HG02884 (cell line): ENCODE data around the gene DPYSL5.

Experiments used
- ATAC-seq: cut with Tn5 transposase; IDR thresholded peaks from one replicate; pipeline ENCODE4 v1.9.1; 2021; ENCODE audit warnings: mild to moderate bottlenecking, moderate library complexity; ENCODE audit not compliant: unreplicated experiment

The DPYSL5 gene

GRCh38 chr2:26982102-26982742 is 134.3 kb downstream of the DPYSL5 start:
- ATAC-seq: no peak

- no peak for ATAC-seq
Observed at GRCh38 chr2:26983746-26984145, 135.8 kb downstream of the DPYSL5 start.

DNA sequence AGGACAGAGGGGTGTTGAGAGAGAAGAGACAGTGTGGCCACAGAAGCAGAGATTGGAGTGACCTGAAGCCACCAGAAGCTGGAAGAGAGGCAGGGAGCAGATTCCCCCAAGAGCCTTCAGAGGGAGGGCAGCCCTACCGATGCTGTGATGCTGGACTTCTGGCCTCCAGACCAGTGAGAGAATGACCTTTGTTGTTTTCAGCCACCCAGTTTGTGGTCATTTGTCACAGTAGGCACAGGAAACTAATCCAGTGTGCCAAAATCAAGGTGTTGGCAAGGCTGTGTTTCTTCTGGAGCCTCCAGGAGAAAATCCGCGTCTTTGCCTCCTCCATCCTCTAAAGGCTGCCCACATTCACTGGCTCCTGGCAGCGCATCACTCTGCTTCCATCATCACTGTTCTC is 137.9 kb downstream of the DPYSL5 start:
- ATAC-seq: no peak

DNA sequence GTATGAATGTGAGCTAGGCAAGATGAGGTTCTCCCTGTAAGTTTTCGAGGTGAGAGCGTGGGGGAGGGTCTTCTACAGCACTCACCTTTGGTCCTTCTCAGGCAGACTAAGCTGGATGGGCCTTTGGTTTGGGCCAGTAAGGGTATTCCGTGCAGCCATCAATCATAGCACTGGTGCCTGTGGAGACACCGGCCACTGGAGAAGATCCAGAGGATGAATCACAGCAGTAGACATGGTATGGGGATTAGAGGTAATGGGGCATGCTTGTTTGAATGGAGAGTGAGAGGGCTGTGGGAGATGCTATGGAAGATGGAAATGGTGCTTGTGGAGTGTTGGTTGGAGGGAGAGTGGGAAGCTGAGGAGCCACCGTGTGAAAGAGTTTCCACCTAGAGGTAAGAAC is 138.6 kb downstream of the DPYSL5 start:
- ATAC-seq: no peak

DNA sequence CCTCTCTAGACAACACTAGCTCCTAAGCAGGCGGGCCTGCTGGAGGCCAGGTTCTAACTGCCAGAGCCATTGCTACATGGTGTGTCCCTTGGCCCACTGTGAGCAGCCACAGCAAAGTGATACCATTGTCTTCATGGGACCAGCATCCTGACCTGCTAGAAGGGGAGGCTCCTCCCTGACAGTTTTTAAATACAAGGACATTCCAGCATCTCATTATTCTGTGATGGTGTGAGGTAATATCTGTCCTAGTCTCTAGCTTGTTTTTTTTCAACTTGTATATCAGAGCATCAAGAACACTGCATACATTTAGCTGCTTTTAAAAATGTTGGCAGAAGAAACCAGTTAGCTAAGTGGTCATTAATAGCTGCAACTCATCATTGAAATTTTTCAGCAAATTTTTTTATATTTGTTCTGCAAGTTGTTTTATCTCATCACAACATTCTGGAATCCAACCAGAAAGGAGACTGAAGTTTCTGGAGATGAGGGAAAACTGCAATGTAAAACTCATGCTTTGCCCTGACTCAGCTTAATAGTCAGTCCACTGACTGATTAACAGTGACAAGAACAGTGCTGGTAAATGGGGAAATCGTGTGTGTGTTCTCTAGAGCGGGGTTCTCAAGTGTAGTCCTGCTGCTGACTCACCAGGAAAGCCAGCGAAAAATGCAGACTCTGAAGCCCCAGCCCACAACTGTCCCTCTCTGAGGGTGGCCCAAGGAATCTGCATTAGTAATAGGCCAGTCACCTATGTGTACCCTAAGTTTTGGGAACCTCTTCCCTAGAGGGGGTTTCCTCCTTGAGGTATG is 140.3 kb downstream of the DPYSL5 start:
- ATAC-seq: no peak

GRCh38 chr2:26989156-26989555 is 141.2 kb downstream of the DPYSL5 start:
- no peak for ATAC-seq

DNA sequence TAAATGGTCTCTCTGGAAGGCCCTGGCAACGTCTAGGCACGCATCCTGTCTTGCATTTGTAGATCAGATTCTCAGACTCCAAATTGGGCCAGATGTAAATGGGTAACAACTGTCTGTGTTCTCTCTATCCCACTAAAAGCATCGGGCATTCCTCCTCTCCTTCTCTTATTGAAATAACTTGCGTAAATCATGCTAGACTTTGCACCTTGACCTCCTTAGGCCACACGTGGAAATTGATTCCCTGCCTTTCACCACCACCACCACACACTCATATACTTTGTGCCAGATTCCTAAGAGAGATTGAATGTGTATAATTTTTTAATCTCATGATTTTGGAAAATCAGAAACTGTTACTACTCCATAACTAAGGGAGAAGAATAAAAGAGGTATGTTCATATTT is 143.8 kb downstream of the DPYSL5 start:
- ATAC-seq: no peak

DNA sequence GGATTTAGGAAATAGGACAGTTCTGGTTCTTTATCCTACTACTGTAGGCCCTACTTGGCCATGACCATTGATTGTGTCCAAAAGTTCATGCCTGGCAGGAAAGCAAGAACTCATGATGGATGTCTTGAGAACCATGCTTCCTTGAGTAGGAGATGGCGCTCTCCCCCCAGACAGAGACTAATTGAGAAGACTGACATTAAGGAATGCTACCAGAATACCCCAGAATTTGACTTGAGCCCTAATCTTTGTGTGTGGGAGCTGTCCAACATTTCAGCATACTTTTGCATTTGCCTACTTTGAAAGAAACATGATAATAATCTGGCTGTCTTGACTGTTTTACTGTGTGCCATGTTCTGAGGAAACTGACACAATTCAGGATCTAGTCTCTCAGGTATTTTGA is 145.8 kb downstream of the DPYSL5 start:
- no peak for ATAC-seq

GRCh38 chr2:26994983-26995382 is 147.1 kb downstream of the DPYSL5 start:
- no peak for ATAC-seq

- ATAC-seq: no peak
Observed at GRCh38 chr2:26997394-26997793, 149.5 kb downstream of the DPYSL5 start.

GRCh38 chr2:26998323-26998722 is 150.4 kb downstream of the DPYSL5 start:
- ATAC-seq: no peak
